DOHH2 (cell line): ENCODE data around the gene WDR64.

Experiments
- CTCF ChIP-seq: fragments of 200-600 bp; sonication (generic); IDR thresholded peaks from one replicate; pipeline ENCODE4 v1.5.1; 2014; ENCODE audit warnings: antibody characterized with exemption, mild to moderate bottlenecking, low read depth, low read length; ENCODE audit not compliant: poor library complexity, severe bottlenecking
- EZH2phosphoT487 ChIP-seq: fragments of 200-600 bp; sonication (generic); IDR thresholded peaks from 2 replicates; pipeline ENCODE4 v1.6.1; 2017; ENCODE audit warnings: borderline replicate concordance, mild to moderate bottlenecking, antibody characterized with exemption, low read length, moderate library complexity, mixed read lengths

- TF ChIP-seq CTCF (no peak), EZH2phosphoT487 (no peak)
Measured at GRCh38 chr1:241640149-241640866, 11.8 kb upstream of the WDR64 start, which contains the start of the genes CHML and OPN3.
